22Rv1 (cell line): ENCODE measurements around the gene EPHA10.
"Not testable (repeated sequence)": the region's sequence is repeated elsewhere in the genome, so short reads cannot be mapped to it uniquely, and the experiment has no call there.

Experiments used
- H3K27ac ChIP-seq: fragments of 450-650 bp; 2 replicates; pipeline ENCODE4 v1.5.1; 2017
- ZFX ChIP-seq: fragments of 450-650 bp; IDR thresholded peaks from 2 replicates; pipeline ENCODE4 v1.6.1; 2017; ENCODE audit warnings: antibody characterized with exemption, borderline replicate concordance
- TF ChIP-seq, protein P1 (sequence below): fragments of 450-650 bp; IDR thresholded peaks from 2 replicates; pipeline ENCODE4 v1.5.1; 2017; ENCODE audit warnings: mild to moderate bottlenecking

Gene EPHA10

DNA sequence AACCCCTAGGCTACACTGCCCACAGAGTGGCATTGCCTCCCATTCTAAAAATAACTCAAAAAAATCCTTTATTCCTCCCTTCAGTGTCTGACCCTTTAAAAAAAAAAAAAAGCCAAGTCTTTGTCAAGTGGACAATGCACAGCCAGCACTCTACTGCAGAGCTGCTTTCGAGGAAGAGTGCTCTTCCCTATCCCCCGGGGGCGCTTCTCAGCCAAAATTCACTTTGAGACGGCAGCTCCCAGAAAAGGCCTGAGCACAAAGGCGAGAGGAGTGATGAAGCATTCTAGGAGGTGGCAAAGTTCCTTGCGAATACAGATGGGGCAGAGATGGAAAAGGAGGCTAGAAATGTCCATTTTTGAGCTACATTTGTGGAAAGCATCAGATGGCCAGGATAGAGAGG lies 23.3 kb downstream of the EPHA10 start:
- TF ChIP-seq, protein P1, sequence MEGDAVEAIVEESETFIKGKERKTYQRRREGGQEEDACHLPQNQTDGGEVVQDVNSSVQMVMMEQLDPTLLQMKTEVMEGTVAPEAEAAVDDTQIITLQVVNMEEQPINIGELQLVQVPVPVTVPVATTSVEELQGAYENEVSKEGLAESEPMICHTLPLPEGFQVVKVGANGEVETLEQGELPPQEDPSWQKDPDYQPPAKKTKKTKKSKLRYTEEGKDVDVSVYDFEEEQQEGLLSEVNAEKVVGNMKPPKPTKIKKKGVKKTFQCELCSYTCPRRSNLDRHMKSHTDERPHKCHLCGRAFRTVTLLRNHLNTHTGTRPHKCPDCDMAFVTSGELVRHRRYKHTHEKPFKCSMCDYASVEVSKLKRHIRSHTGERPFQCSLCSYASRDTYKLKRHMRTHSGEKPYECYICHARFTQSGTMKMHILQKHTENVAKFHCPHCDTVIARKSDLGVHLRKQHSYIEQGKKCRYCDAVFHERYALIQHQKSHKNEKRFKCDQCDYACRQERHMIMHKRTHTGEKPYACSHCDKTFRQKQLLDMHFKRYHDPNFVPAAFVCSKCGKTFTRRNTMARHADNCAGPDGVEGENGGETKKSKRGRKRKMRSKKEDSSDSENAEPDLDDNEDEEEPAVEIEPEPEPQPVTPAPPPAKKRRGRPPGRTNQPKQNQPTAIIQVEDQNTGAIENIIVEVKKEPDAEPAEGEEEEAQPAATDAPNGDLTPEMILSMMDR, result no peak
- TF ChIP-seq ZFX, result no peak
- H3K27ac ChIP-seq, result no peak overlapping the region

DNA sequence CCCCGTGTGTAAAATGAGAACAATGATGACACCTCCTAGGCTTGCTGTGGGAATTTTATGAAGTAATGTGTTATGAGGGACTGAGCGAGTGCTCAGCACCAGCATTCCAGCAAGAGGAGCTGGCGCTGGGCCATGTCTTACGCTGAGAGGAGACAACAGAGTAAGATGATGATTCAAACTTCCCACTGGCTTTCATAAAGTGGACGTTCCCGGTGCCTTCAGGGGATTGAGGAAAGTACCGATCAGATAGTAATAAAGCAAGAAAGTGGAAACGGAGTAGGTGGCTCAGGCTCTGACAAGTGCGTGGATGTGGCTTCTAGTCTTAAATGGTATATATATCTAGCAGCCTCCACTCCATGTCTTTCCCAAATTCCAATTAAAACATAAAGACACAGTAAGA lies 23.8 kb downstream of the EPHA10 start:
- TF ChIP-seq ZFX, result no peak
- TF ChIP-seq, protein P1, result no peak
- no peak overlapping the region for H3K27ac ChIP-seq

DNA sequence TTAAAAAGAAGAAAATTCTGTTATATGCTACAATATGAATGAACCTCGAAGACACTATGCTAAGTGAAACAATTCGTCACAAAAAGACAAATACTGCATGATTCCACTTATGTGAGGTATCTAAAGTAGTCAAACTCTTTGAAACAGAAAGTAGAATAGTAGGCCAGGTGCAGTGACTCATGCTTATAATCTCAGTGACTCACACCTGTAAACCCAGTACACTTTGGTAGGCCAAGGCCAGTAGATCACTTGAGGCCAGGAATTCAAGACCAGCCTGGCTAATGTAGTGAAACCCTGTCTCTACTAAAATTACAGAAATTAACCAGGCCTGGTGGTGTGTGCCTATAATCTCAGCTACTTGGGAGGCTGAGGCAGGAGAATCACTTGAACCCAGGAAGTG lies 25.7 kb downstream of the EPHA10 start:
- TF ChIP-seq, protein P1, result no peak
- TF ChIP-seq ZFX, result no peak
- H3K27ac ChIP-seq, result no peak overlapping the region

DNA sequence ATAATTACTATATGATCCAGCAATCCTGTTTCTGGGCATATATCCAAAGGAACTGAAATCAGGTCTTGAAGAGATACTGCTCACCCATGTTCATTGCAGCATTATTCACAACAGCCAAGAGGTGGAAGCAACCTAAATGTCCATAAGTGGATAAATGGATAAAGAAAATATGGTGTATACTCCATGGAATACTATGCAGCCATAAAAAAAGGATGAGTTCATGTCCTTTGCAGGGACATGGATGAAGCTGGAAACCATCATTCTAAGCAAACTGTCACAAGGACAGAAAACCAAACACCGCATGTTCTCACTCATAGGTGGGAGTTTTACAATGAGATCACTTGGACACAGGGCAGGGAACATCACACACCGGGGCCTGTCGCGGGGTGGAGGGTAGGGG lies 26.3 kb downstream of the EPHA10 start:
- H3K27ac ChIP-seq, result not testable (repeated sequence)

DNA sequence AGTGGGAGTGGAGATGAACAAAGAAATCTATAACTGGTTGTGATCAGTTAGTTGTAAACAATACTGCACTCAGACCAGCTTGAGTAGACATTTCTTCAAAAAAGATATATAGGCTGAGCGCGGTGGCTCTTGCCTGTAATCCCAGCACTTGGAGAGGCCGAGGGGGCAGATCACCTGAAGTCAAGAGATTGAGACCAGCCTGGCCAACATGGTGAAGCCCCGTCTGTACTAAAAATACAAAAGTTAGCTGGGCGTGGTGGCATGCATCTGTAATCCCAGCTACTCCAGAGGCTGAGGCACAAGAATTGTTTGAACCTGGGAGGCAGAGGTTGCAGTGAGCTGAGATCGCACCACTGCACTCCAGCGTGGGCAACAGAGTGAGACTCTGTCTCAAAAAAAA lies 26.9 kb downstream of the EPHA10 start:
- not testable (repeated sequence) for H3K27ac ChIP-seq

DNA sequence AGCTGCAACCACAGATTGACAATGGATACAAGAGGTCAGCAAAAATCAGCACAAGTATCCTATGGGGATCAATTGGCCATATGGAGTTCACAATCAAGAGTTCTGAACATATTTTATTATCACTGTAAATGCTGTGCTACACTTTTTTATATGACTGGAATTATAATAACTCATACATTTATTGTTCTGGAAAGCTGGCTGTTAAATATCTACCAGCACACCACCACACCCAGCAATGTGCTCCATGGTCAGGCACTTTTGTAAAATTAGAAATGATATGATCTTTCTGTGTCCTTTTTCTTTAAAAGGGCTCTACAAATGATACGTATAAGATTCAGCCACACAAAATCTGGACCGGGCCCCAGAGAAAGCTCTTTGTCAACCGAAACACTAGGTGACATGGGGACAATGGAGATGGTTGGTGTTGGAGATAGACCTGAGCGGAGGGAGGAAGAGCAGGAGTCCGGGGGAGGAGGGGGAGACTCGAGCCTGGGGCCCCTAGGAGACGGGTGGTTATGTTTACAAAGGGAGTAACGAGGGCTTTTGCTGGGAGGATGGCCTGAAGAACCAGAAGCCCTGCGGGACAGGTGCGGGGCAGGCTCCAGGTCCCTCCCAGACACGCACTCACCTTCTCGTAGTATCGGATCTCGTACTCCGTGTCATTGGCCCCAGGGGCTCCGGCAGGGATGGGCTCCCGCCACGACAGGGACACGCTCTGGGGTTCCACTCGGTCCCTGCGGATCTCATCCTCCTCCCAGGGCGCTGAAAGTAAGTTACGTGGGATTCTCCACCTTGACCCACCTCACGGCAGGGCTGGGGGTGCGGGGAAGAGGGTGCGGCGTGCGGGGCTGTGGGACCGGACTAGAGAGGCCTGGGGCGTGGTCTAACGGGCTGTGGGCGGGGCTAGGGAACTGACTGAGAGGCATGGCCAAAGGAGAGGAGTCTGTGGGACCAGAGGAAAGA lies 30.0 kb downstream of the EPHA10 start:
- TF ChIP-seq ZFX, result no peak
- TF ChIP-seq, protein P1, result no peak
- no peak overlapping the region for H3K27ac ChIP-seq

DNA sequence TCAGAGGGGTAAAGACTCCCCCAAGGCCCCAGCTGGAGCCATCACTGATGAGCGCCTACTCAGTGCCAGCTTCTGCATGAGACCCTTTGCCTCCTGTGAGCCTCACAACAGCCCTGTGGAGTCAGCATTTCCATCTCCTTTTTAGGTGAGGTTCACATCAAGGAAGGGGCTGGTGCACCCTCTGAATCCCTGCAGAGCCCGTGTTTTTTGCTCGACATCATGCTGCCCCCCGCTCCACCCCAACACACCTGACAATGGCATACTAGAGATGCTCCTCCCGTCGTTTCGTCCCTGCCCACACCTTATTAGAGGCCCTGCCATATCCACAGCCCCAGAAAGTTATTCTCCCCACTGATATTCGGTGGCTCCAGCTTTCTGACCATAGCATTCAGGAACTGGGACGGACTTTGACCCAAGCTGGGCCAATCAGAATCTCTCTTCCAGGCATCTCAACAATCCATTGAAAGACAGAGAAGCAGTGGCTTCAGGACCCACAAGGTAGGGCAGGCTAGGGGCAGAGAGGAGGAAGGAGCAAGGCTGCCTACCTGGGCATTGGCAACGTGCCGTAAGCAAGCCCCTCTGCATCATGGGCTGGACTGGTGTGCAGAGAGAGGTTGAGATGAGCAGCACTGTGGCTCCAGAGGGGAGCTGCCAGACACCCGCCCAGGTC lies 32.7 kb downstream of the EPHA10 start:
- H3K27ac ChIP-seq, result no peak overlapping the region
- no peak for TF ChIP-seq ZFX
- TF ChIP-seq, protein P1, result no peak

DNA sequence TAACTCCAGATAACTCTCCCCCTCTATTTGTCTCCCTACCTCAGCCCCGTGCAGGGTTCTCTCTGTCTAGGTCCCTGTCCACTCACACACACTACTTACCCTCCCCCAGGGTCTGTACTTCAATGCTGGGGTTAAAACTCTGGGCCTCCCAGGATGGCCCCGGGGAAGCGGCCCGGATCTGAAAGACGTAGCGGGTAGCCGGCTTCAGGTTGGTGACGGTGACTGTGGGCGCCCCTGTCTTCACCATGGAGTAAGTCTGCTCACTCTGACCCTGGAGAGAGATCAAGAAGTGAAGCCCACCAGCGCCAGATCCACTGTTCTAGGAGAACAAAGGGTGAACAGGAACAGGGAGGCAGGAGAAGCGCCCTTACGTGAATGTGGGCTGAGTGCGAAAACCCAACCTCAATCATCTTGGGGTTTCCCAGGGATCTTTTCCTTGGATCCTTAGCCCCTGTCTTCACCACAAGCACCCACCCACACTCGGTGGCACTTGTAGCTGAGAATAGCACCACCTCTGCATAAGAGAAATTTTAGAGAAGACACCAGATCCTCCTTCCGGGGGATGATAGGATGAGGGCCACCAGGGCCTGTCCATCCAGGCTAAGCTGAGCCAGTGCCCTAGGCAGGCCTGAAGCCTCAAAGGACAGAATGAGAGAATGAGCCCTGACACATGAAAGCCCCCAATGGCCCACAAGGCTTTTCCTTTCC lies 33.5 kb downstream of the EPHA10 start:
- H3K27ac ChIP-seq, result no peak overlapping the region
- no peak for TF ChIP-seq ZFX
- TF ChIP-seq, protein P1, result no peak
